ENCODE results near the gene MAG. TPM values are rescaled to one million over a fixed set of nuclear protein-coding genes. Genes with fewer than 3 reads are reported as not detected.

Gene MAG
- total RNA-seq, 1 experiment from 2014 or later, result not detected

GRCh38 chr19:35295792-35296462 lies 4.0 kb downstream of the MAG start:
- no peaks in the 10 kb centered on the region for H3K36me3 Mint-ChIP-seq (ENCODE audit: insufficient read depth in 1 of 3, low read depth in 3 of 3)

More at GRCh38 chr19:35295792-35296462, 4.0 kb downstream of the MAG start:
- peak; percentile 62 for DNase-seq
- no peak overlapping the region for H2BK20ac ChIP-seq (ENCODE audit: low read depth, low read length, poor library complexity, severe bottlenecking)
- no peaks in the 10 kb centered on the region for H3K23me2 ChIP-seq (ENCODE audit: insufficient read length, low read depth, low read length, poor library complexity, severe bottlenecking)
- H3K27me3 Mint-ChIP-seq (ENCODE audit: low read depth), result peaks cover 8% of the 10 kb centered on the region
- H2AK5ac ChIP-seq (ENCODE audit: insufficient read length, low read length), result no peak overlapping the region
- peaks cover 12% of the 10 kb centered on the region in 2 experiments for H3K4me1 Mint-ChIP-seq
- H3K18ac ChIP-seq (ENCODE audit: insufficient read length, low read depth, low read length), result no peak overlapping the region
- no peak overlapping the region for H2AFZ ChIP-seq (ENCODE audit: low read length)
- no peak overlapping the region for H3K9ac ChIP-seq (ENCODE audit: extremely low read depth, insufficient read length, low read length)
- H3K14ac ChIP-seq (ENCODE audit: insufficient read depth, low read length), result no peak overlapping the region
- H2BK120ac ChIP-seq (ENCODE audit: low read depth, low read length, poor library complexity, severe bottlenecking), result no peak overlapping the region
- no peaks in the 10 kb centered on the region for H3K79me2 ChIP-seq (ENCODE audit: insufficient read depth, low read length)
- no peak overlapping the region for H3K27ac Mint-ChIP-seq
- H4K8ac ChIP-seq (replicated peaks; ENCODE audit: insufficient read length, low read depth, low read length), result no peak overlapping the region
- H3K9me3 Mint-ChIP-seq, result no peaks in the 10 kb centered on the region
- no peak overlapping the region for H2BK12ac ChIP-seq (ENCODE audit: insufficient read length, low read depth, low read length)
- no peak overlapping the region for H3K4ac ChIP-seq (ENCODE audit: low read depth, low read length)
- TF ChIP-seq CTCF (conservative IDR thresholded peaks at IDR 0.05), result no peak
- no peaks in the 10 kb centered on the region for H3K79me1 ChIP-seq (ENCODE audit: insufficient read depth, low read depth, low read length, poor library complexity, severe bottlenecking)
- no peak overlapping the region for H4K5ac ChIP-seq (ENCODE audit: insufficient read length, low read depth, low read length)
- H3T11ph ChIP-seq (ENCODE audit: low read length), result no peak overlapping the region
- H3K9me3 ChIP-seq (ENCODE audit: control insufficient read depth, low read depth, low read length), result no peaks in the 10 kb centered on the region
- no peaks in the 10 kb centered on the region for H4K20me1 ChIP-seq (ENCODE audit: control insufficient read depth, insufficient read depth, insufficient read length)
- no peak overlapping the region for H3K23ac ChIP-seq (ENCODE audit: insufficient read length, low read depth, low read length)
- H3K56ac ChIP-seq (ENCODE audit: insufficient read length, low read depth, low read length), result no peak overlapping the region
- no peaks in the 10 kb centered on the region for H3K27me3 ChIP-seq (ENCODE audit: insufficient read depth, low read length)
- H3K4me1 ChIP-seq (ENCODE audit: insufficient read depth, low read length), result no peaks in the 10 kb centered on the region
- H2BK5ac ChIP-seq (ENCODE audit: insufficient read length, low read length), result no peak overlapping the region
- no CpG with 5 or more reads among the region's 24 CpGs for WGBS (ENCODE audit: extremely low coverage, insufficient read length, low lambda C conversion rate)
- H3K4me3 Mint-ChIP-seq, result no peak overlapping the region
- no peak overlapping the region for H3K4me2 ChIP-seq (ENCODE audit: insufficient read depth, insufficient read length, low read length)
- no peak overlapping the region for H3K27ac ChIP-seq (ENCODE audit: insufficient read length, low read depth, low read length)
- no peak overlapping the region for H4K91ac ChIP-seq (ENCODE audit: insufficient read length, low read depth, low read length)
- no peak overlapping the region for H2BK15ac ChIP-seq (ENCODE audit: low read depth, low read length)

Data from H9 (cell line).